Spleen (tissue), 11 donors: ENCODE measurements around the gene AQP5. TPM values are rescaled to one million over a fixed set of nuclear protein-coding genes. Genes with fewer than 3 reads are reported as not detected.
A peak's percentile ranks its signal among the peaks of the same experiment; 100 is the strongest.

Source experiments
- DNase-seq: peaks from one replicate; pipeline ENCODE4 v3.0.0-alpha.2; 2020
- H3K27ac ChIP-seq, 8 donors: fragments of 200-600 bp; sonication (generic) in 7 of 8; 1 replicate in 4 of 8; 2 replicates in 4 of 8; pipeline versions ENCODE4 v1.5.0 to v1.8.0; 2016 to 2021; ENCODE audit warnings: inconsistent platforms in 4 of 8, mild to moderate bottlenecking in 4 of 8, moderate library complexity in 1 of 8
- H3K27me3 ChIP-seq, 7 donors: fragments of 200-600 bp; sonication (generic) in 6 of 7; replicated peaks in 1 of 7; 1 replicate in 4 of 7; 2 replicates in 3 of 7; pipeline versions ENCODE4 v1.5.0 to v1.8.0; 2016 to 2021; ENCODE audit warnings: inconsistent platforms in 3 of 7, mild to moderate bottlenecking in 1 of 7
- H3K36me3 ChIP-seq, 6 donors: fragments of 200-600 bp; sonication (generic) in 5 of 6; 1 replicate in 4 of 6; 2 replicates in 2 of 6; pipeline versions ENCODE4 v1.5.0 to v1.8.0; 2016 to 2021; ENCODE audit warnings: inconsistent platforms in 2 of 6
- H3K4me1 ChIP-seq, 6 donors: fragments of 200-600 bp; sonication (generic) in 5 of 6; 1 replicate in 3 of 6; 2 replicates in 3 of 6; pipeline versions ENCODE4 v1.5.0 to v1.8.0; 2016 to 2021; ENCODE audit warnings: inconsistent platforms in 3 of 6
- H3K4me3 ChIP-seq, 8 donors: fragments of 200-600 bp; sonication (generic) in 7 of 8; 1 replicate in 4 of 8; 2 replicates in 4 of 8; pipeline versions ENCODE4 v1.5.0 to v1.8.0; 2016 to 2021; ENCODE audit warnings: inconsistent platforms in 4 of 8, mild to moderate bottlenecking in 4 of 8, moderate library complexity in 2 of 8
- H3K9me3 ChIP-seq, 8 donors: fragments of 200-600 bp; sonication (generic) in 7 of 8; 1 replicate in 4 of 8; 2 replicates in 4 of 8; pipeline versions ENCODE4 v1.5.0 to v1.8.0; 2016 to 2021; ENCODE audit warnings: inconsistent platforms in 4 of 8
- POLR2A ChIP-seq, 3 donors: fragments of 450-650 bp; IDR thresholded peaks; one replicate each; pipeline ENCODE4 v1.5.1; 2017; ENCODE audit warnings: antibody characterized with exemption in 3 of 3, mild to moderate bottlenecking in 1 of 3
- POLR2AphosphoS5 ChIP-seq, 3 donors: sonication (generic); formaldehyde crosslinking; IDR thresholded peaks; one replicate each; pipeline ENCODE4 v1.5.1; 2017; ENCODE audit warnings: antibody characterized with exemption in 3 of 3
- WGBS, 5 donors: extraction: QIAGEN DNeasy Blood & Tissue Kit in 3 of 5; methylation state at CpG; one replicate each; pipeline versions ENCODE4 v1.1.5 to v1.1.7; 2013 to 2018; 5-methylcytosine and 5-hydroxymethylcytosine counted together
- intact Hi-C: fragments of 100-400 bp; cut with DNase I; formaldehyde crosslinking; loops from one replicate; pipeline ENCODE4 v1.15.0; 2023; ENCODE audit warnings: low total_unique reads
- polyA plus RNA-seq, 3 donors: library from polyadenylated mRNA; stranded (reverse); fragments of 200-250 nt; gene quantifications; one replicate each; pipeline ENCODE4 v1.2.1, GENCODE V29; 2013
- total RNA-seq, 7 donors: library from RNA; depleted of rRNA in 3 of 7; stranded (reverse); fragments of >200 nt in 3 of 7; fragmentation: NEBNext Ultra II Directional in 4 of 7; extraction: Animal tissue kit (Norgen Biotek cat#: 25700) in 4 of 7; gene quantifications; one replicate each; pipeline versions ENCODE4 v1.1.0 to v1.2.1, GENCODE V29; 2016 to 2021
- TF ChIP-seq, protein P1 (sequence below), 11 experiments: fragments of 200-600 bp in 7 of 11; fragments of 450-650 bp in 4 of 11; sonication (generic) in 4 of 11; IDR thresholded peaks in 8 of 11; conservative IDR thresholded peaks in 3 of 11; 1 replicate in 7 of 11; 2 replicates in 4 of 11; pipeline versions ENCODE4 v1.4.0 to v1.8.0; 2016 to 2021; ENCODE audit warnings: antibody characterized with exemption in 11 of 11, inconsistent platforms in 4 of 11, mild to moderate bottlenecking in 1 of 11
- donor health status: healthy with polysubstance abuse.
- donor health status: DM: no; HTN: no; CAD: no; lungs with moderate emphysema.
- donor health status: DM: no; HTN: no; CAD: no.
- donor health status: Bipolar disorder and iron deficiency.
- donor health status: healthy.
- donor health status: DM: no; HTN: no; CAD: no.
- donor health status: DM: yes; HTN: yes; CAD: no.

The AQP5 gene
- total and polyA plus RNA-seq, 10 donors = 0.05 to 0.46 (median 0.30) TPM; not detected in 5

DNA sequence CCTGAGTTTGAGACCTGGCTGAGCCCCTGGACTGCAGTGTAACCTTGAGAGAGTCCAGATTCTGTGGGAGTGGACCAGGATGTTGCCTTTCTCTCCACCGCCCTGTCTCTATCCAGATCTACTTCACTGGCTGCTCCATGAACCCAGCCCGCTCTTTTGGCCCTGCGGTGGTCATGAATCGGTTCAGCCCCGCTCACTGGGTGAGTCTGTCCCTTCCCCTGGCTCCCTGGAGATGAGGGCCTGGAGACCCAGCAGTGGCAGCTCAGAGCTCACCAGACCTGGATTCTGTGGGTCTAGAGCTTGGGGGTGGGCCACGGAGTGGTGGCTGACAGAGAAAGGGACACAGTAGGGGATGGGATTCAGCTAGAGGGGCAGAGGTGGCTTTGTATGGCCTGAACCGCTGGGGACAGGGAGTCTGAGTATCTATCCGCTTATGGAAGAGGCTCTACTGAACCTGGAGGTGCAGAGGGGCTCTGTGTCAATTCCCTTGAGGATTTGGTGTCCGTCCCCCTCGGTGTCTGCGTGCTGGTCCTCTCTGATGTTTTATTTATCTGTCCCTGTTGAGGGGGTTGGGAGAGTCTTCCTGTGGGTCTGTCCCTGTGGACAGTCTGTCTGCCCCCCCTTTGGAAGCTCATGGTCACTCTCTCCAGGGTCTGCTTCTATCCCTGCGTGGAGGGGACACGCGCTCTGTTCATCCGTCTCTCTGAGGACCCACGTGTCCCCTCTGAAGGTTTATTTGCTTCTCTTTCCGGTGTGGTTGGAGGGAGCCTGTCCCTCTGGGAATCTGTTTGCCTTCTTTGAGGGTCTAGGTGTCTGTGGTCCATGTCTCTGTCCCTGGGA, 2.5 kb downstream of the AQP5 start:
- Histone ChIP-seq H3K4me1 (peaks cover 10 to 38% (median 24%) of the 10 kb centered on the region in 6 donors), H3K27ac (no peak overlapping the region), H3K27me3 (peaks cover 0 to 100% (median 38%) of the 10 kb centered on the region in 7 donors), H3K4me3 (no peak overlapping the region), H3K36me3 (no peaks in the 10 kb centered on the region), H3K9me3 (no peaks in the 10 kb centered on the region)
- TF ChIP-seq, protein P1, sequence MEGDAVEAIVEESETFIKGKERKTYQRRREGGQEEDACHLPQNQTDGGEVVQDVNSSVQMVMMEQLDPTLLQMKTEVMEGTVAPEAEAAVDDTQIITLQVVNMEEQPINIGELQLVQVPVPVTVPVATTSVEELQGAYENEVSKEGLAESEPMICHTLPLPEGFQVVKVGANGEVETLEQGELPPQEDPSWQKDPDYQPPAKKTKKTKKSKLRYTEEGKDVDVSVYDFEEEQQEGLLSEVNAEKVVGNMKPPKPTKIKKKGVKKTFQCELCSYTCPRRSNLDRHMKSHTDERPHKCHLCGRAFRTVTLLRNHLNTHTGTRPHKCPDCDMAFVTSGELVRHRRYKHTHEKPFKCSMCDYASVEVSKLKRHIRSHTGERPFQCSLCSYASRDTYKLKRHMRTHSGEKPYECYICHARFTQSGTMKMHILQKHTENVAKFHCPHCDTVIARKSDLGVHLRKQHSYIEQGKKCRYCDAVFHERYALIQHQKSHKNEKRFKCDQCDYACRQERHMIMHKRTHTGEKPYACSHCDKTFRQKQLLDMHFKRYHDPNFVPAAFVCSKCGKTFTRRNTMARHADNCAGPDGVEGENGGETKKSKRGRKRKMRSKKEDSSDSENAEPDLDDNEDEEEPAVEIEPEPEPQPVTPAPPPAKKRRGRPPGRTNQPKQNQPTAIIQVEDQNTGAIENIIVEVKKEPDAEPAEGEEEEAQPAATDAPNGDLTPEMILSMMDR (IDR thresholded peaks at IDR 0.05 in 8 of 11, conservative IDR thresholded peaks at IDR 0.05 in 3 of 11) = no peak
- TF ChIP-seq POLR2A (IDR thresholded peaks at IDR 0.05) (no peak), POLR2AphosphoS5 (IDR thresholded peaks at IDR 0.05) (no peak)
- DNase-seq = peak; percentile 51
- intact Hi-C loops = no loop called here
- WGBS, 5 donors = 75 to 88% (median 84%) methylated on average over 16 to 17 of the region's 17 CpGs

DNA sequence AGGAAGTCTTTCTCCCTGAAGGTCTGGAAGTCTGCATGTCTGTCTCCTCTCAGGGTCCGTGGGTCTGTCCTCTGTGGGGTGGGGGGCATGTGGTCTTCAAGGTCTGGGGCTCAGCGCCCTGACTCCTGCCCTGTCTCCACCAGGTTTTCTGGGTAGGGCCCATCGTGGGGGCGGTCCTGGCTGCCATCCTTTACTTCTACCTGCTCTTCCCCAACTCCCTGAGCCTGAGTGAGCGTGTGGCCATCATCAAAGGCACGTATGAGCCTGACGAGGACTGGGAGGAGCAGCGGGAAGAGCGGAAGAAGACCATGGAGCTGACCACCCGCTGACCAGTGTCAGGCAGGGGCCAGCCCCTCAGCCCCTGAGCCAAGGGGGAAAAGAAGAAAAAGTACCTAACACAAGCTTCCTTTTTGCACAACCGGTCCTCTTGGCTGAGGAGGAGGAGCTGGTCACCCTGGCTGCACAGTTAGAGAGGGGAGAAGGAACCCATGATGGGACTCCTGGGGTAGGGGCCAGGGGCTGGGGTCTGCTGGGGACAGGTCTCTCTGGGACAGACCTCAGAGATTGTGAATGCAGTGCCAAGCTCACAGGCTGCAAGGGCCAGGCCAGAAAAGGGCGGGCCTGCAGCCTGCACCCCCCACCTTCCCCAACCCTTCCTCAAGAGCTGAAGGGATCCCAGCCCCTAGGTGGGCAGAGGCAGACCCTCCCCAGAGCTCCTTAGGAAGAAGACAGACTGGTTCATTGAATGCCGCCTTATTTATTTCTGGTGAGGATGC, 3.4 kb downstream of the AQP5 start:
- 57 to 64% (median 59%) methylated on average over 13 of the region's 13 CpGs for WGBS, 5 donors
- Histone ChIP-seq H3K4me1 (peaks cover 10 to 31% (median 21%) of the 10 kb centered on the region in 6 donors), H3K9me3 (no peaks in the 10 kb centered on the region), H3K4me3 (no peak overlapping the region), H3K27me3 (peaks cover 0 to 100% (median 35%) of the 10 kb centered on the region in 7 donors), H3K36me3 (no peaks in the 10 kb centered on the region), H3K27ac (no peak overlapping the region)
- TF ChIP-seq, protein P1 (IDR thresholded peaks at IDR 0.05 in 8 of 11, conservative IDR thresholded peaks at IDR 0.05 in 3 of 11) = no peak
- peak; percentile 55 for DNase-seq
- intact Hi-C loops = loop anchor here (5.0 kb wide), 1 partner anchor 92 kb away; the partner anchor contains the start of gene ASIC1

DNA sequence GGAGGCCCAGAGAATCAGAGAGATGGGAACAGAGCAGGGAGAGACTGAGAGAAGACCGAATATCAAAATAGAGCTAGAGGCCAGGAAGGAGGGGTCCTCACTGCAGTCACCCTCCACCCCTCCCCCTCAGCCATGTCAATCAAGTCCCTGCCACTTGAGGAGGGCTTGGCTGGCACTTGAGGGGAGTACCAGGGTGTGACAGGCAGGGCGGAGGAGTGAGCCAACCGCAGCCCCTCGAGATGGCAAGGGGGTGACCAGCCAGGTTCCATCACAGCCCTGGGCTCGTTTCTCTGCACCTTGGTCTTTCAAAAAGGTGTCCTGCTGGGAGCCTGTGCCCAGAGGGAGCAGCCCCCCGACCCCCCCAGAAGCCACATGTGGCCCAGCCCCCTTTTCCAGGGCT, 4.2 kb downstream of the AQP5 start:
- peak; percentile 69 for DNase-seq
- 64 to 77% (median 76%) methylated on average over 2 to 6 of the region's 6 CpGs for WGBS, 5 donors
- Histone ChIP-seq H3K27me3 (peaks cover 0 to 100% (median 27%) of the 10 kb centered on the region in 7 donors), H3K4me1 (peaks cover 10 to 23% (median 19%) of the 10 kb centered on the region in 6 donors), H3K4me3 (no peak overlapping the region), H3K9me3 (no peaks in the 10 kb centered on the region), H3K27ac (no peak overlapping the region), H3K36me3 (no peaks in the 10 kb centered on the region)
- intact Hi-C loops = loop anchor here (5.0 kb wide), 1 partner anchor 91 kb away; the partner anchor contains the start of gene ASIC1
- no peak for TF ChIP-seq POLR2A (IDR thresholded peaks at IDR 0.05)
- TF ChIP-seq POLR2AphosphoS5 (IDR thresholded peaks at IDR 0.05) = no peak
- TF ChIP-seq, protein P1 (IDR thresholded peaks at IDR 0.05 in 8 of 11, conservative IDR thresholded peaks at IDR 0.05 in 3 of 11) = peak in 1 of 11 experiments; percentile 5
